HFFc6 (cell line): ENCODE data around the gene GRB10. TPM values are rescaled to one million over a fixed set of nuclear protein-coding genes. Genes with fewer than 3 reads are reported as not detected.
"Not testable (repeated sequence)": the region's sequence is repeated elsewhere in the genome, so short reads cannot be mapped to it uniquely, and the experiment has no call there.

Experiments
- DNase-seq: peaks from one replicate; pipeline ENCODE4 v3.0.0-alpha.2; 2018
- H3K27ac Mint-ChIP-seq: 2 replicates; pipeline ENCODE4 v1.8.0; 2020; ENCODE audit warnings: mild to moderate bottlenecking, mixed read lengths
- H3K27me3 Mint-ChIP-seq: 2 replicates; pipeline ENCODE4 v1.8.0; 2021; ENCODE audit warnings: mild to moderate bottlenecking, moderate library complexity, mixed read lengths; ENCODE audit not compliant: insufficient read depth
- H3K36me3 Mint-ChIP-seq: 2 replicates; pipeline ENCODE4 v1.8.0; 2021; ENCODE audit warnings: low read depth, mixed read lengths
- H3K4me1 Mint-ChIP-seq: 2 replicates; pipeline ENCODE4 v1.8.0; 2020; ENCODE audit warnings: low read depth, mixed read lengths
- H3K4me3 Mint-ChIP-seq: 2 replicates; pipeline ENCODE4 v1.8.0; 2020; ENCODE audit warnings: mild to moderate bottlenecking, moderate library complexity, mixed read lengths
- H3K9me3 Mint-ChIP-seq: 2 replicates; pipeline ENCODE4 v1.8.0; 2020; ENCODE audit warnings: mild to moderate bottlenecking, mixed read lengths
- CTCF ChIP-seq: fragments of 200-600 bp; sonication (generic); IDR thresholded peaks from 2 replicates; pipeline ENCODE4 v1.5.0; 2021; ENCODE audit warnings: antibody characterized with exemption, mild to moderate bottlenecking
- total RNA-seq, 6 experiments: library from RNA; stranded (reverse); fragmentation: NEBNext Ultra II Directional; extraction: Animal tissue kit (Norgen Biotek cat#: 25700); gene quantifications; 2 replicates in 1 of 6; 3 replicates in 5 of 6; pipeline ENCODE4 v1.2.3, GENCODE V29; 2021

GRB10 gene
- total RNA-seq, 6 experiments from 2014 or later, result 13.6 to 17.8 (median 14.8) TPM

- Mint-ChIP-seq H3K9me3 (no peaks in the 10 kb centered on the region), H3K27me3 (no peaks in the 10 kb centered on the region), H3K4me3 (no peak overlapping the region), H3K36me3 (peaks cover 4% of the 10 kb centered on the region; the same call in 1 of the 2 replicates), H3K27ac (no peak overlapping the region), H3K4me1 (peaks cover 9% of the 10 kb centered on the region)
- no peak for TF ChIP-seq CTCF
- no peak for DNase-seq
Observed at GRCh38 chr7:50743893-50744292, 38.8 kb downstream of the GRB10 start.

GRCh38 chr7:50743016-50743415 is 39.7 kb downstream of the GRB10 start:
- Mint-ChIP-seq H3K4me3 (no peak overlapping the region), H3K36me3 (peaks cover 4% of the 10 kb centered on the region; the same call in 1 of the 2 replicates), H3K27ac (no peak overlapping the region), H3K27me3 (no peaks in the 10 kb centered on the region), H3K9me3 (no peaks in the 10 kb centered on the region), H3K4me1 (peaks cover 9% of the 10 kb centered on the region)
- no peak for TF ChIP-seq CTCF
- DNase-seq, result no peak

GRCh38 chr7:50742401-50742800 is 40.3 kb downstream of the GRB10 start:
- H3K36me3 Mint-ChIP-seq, result peaks cover 4% of the 10 kb centered on the region; the same call in 1 of the 2 replicates
- H3K4me1 Mint-ChIP-seq, result peaks cover 9% of the 10 kb centered on the region
- no peak for TF ChIP-seq CTCF
- H3K27me3 Mint-ChIP-seq, result no peaks in the 10 kb centered on the region
- H3K27ac Mint-ChIP-seq, result no peak overlapping the region
- no peaks in the 10 kb centered on the region for H3K9me3 Mint-ChIP-seq
- no peak overlapping the region for H3K4me3 Mint-ChIP-seq
- no peak for DNase-seq

GRCh38 chr7:50739744-50740435 is 42.8 kb downstream of the GRB10 start:
- peak overlapping the region; percentile 26; the same call in 1 of the 2 replicates for H3K27ac Mint-ChIP-seq
- H3K27me3 Mint-ChIP-seq, result no peaks in the 10 kb centered on the region
- no peak for DNase-seq
- H3K4me1 Mint-ChIP-seq, result peaks cover 15% of the 10 kb centered on the region
- H3K9me3 Mint-ChIP-seq, result no peaks in the 10 kb centered on the region
- no peak for TF ChIP-seq CTCF
- no peak overlapping the region for H3K4me3 Mint-ChIP-seq
- peaks cover 4% of the 10 kb centered on the region; the same call in 1 of the 2 replicates for H3K36me3 Mint-ChIP-seq

- H3K36me3 Mint-ChIP-seq, result peaks cover 2% of the 10 kb centered on the region; the same call in 1 of the 2 replicates
- peaks cover 24% of the 10 kb centered on the region for H3K4me1 Mint-ChIP-seq
- TF ChIP-seq CTCF, result no peak
- H3K9me3 Mint-ChIP-seq, result no peaks in the 10 kb centered on the region
- no peak overlapping the region for H3K4me3 Mint-ChIP-seq
- H3K27me3 Mint-ChIP-seq, result no peaks in the 10 kb centered on the region
- H3K27ac Mint-ChIP-seq, result no peak overlapping the region
- DNase-seq, result no peak
Observed at GRCh38 chr7:50738932-50739331, 43.8 kb downstream of the GRB10 start.

GRCh38 chr7:50735836-50736235 is 46.9 kb downstream of the GRB10 start:
- not testable (repeated sequence) for H3K36me3 Mint-ChIP-seq, H3K27me3 Mint-ChIP-seq, DNase-seq, H3K4me3 Mint-ChIP-seq, H3K9me3 Mint-ChIP-seq, H3K27ac Mint-ChIP-seq
- peaks cover 51% of the 10 kb centered on the region for H3K4me1 Mint-ChIP-seq
